K562 (cell line): ENCODE data around the gene CDCA5. TPM values are rescaled to one million over a fixed set of nuclear protein-coding genes. Genes with fewer than 3 reads are reported as not detected.

Experiments used
- ATAC-seq: fragments of 200-7000 bp; cut with Tn5 transposase; 3 replicates; pipeline ENCODE4 v1.9.1; 2020; ENCODE audit warnings: moderate library complexity
- BruUV-seq: library from RNA; stranded (reverse); fragments of 400-500 nt; replicated peaks from 2 replicates; lab custom pipeline; 2021; lab: Mats Ljungman, UMichigan
- CTCF ChIA-PET: fragments of 300-600 bp; formaldehyde crosslinking; extraction: SDS; loops from one replicate; lab custom pipeline; 2021; ENCODE audit warnings: low intra/inter-chr PET ratio; lab: Yijun Ruan, JAX
- POLR2A ChIA-PET: fragments of 300-600, 350-650 bp; sonication (Branson Sonifier 250); formaldehyde crosslinking; extraction: SDS; loops from one replicate; lab custom pipeline; 2021; ENCODE audit warnings: antibody characterized with exemption, inconsistent platforms; lab: Yijun Ruan, JAX
- DNase-seq, 4 experiments: peaks; one replicate each; pipeline versions ENCODE4 v3.0.0 to v3.0.0-alpha.2; 2011 to 2018; ENCODE audit warnings: low spot score in 3 of 4, mixed read lengths in 3 of 4; ENCODE audit errors: extremely low read depth in 1 of 4
- FAIRE-seq: peaks from 2 replicates; lab custom pipeline; 2011; peaks lifted over from hg19 to GRCh38; lab: Jason Lieb, UNC
- H2AFZ ChIP-seq: 2 replicates; pipeline ENCODE4 v1.6.0; 2011; ENCODE audit warnings: low read depth, low read length, control low read depth, inconsistent platforms
- H3K27ac ChIP-seq: fragments of 200-600 bp; 3 replicates; pipeline ENCODE4 v1.8.0; 2011; ENCODE audit warnings: low read depth, mild to moderate bottlenecking, control low read depth, inconsistent platforms, low read length, moderate library complexity, mixed read lengths; ENCODE audit errors: extremely low read depth
- H3K27me3 ChIP-seq, 2 experiments: fragments of 300-600 bp in 1 of 2; 2 replicates in 1 of 2; 3 replicates in 1 of 2; pipeline versions ENCODE4 v1.6.0 to v1.8.0; 2011; ENCODE audit warnings: inconsistent platforms in 2 of 2, low read length in 2 of 2, mild to moderate bottlenecking in 1 of 2, mixed read lengths in 1 of 2, moderate library complexity in 1 of 2; ENCODE audit not compliant: control insufficient read depth in 2 of 2, insufficient read depth in 2 of 2
- H3K36me3 ChIP-seq: fragments of 300-600 bp; 3 replicates; pipeline ENCODE4 v1.8.0; 2011; ENCODE audit warnings: mild to moderate bottlenecking, low read length, inconsistent platforms; ENCODE audit not compliant: control insufficient read depth, insufficient read depth
- H3K4me1 ChIP-seq, 2 experiments: fragments of 200-600 bp in 1 of 2; replicated peaks in 1 of 2; 2 replicates in 1 of 2; 3 replicates in 1 of 2; pipeline versions ENCODE4 v1.5.1 to v1.8.0; 2011; ENCODE audit warnings: inconsistent platforms in 2 of 2, low read length in 2 of 2, mild to moderate bottlenecking in 1 of 2, mixed read lengths in 1 of 2, moderate library complexity in 1 of 2; ENCODE audit not compliant: control insufficient read depth in 2 of 2, insufficient read depth in 2 of 2
- H3K4me2 ChIP-seq: 2 replicates; pipeline ENCODE4 v1.6.1; 2011; ENCODE audit warnings: low read length, control low read depth, inconsistent platforms, mixed read lengths; ENCODE audit not compliant: insufficient read depth
- H3K4me3 ChIP-seq: fragments of 200-600 bp; sonication (generic), shearing (Covaris generic); 2 replicates; pipeline ENCODE4 v1.5.1; 2016; ENCODE audit warnings: control low read depth, inconsistent platforms
- H3K79me2 ChIP-seq: fragments of 200-600 bp; 3 replicates; pipeline ENCODE4 v1.8.0; 2011; ENCODE audit warnings: low read length, inconsistent platforms; ENCODE audit not compliant: control insufficient read depth, insufficient read depth
- H3K9ac ChIP-seq, 2 experiments: 2 replicates each; pipeline versions ENCODE4 v1.6.0 to v1.6.1; 2011; ENCODE audit warnings: low read depth in 2 of 2, low read length in 2 of 2, control low read depth in 1 of 2, inconsistent platforms in 1 of 2, mild to moderate bottlenecking in 1 of 2, mixed read lengths in 1 of 2; ENCODE audit not compliant: insufficient read depth in 1 of 2
- H3K9me1 ChIP-seq: one replicate; pipeline ENCODE4 v1.6.0; 2011; ENCODE audit warnings: inconsistent platforms, mild to moderate bottlenecking, low read length, moderate library complexity; ENCODE audit not compliant: control insufficient read depth, insufficient read depth
- H3K9me3 ChIP-seq: replicated peaks from 2 replicates; pipeline ENCODE4 v1.5.1; 2011; ENCODE audit warnings: low read depth, low read length, inconsistent platforms; ENCODE audit not compliant: control insufficient read depth, insufficient read depth
- H4K20me1 ChIP-seq: replicated peaks from 2 replicates; pipeline ENCODE4 v1.6.1; 2011; ENCODE audit warnings: low read length, inconsistent platforms, mixed read lengths; ENCODE audit not compliant: control insufficient read depth, insufficient read depth
- DDX20 ChIP-seq: fragments of 450-650 bp; IDR thresholded peaks from 2 replicates; pipeline ENCODE4 v1.6.1; 2016; ENCODE audit warnings: missing genetic modification characterization, low read depth, mild to moderate bottlenecking, missing compliant biosample characterization, moderate library complexity
- HOXB6 ChIP-seq: fragments of 250-450 bp; sonication (Bioruptor Pico); IDR thresholded peaks from 2 replicates; pipeline ENCODE4 v1.5.1; 2022; ENCODE audit warnings: mild to moderate bottlenecking, borderline replicate concordance
- LARP7 ChIP-seq: fragments of 450-650 bp; IDR thresholded peaks from 2 replicates; pipeline ENCODE4 v1.6.1; 2016
- NCOR1 ChIP-seq: fragments of 450-650 bp; IDR thresholded peaks from 2 replicates; pipeline ENCODE4 v1.6.1; 2016; ENCODE audit warnings: mild to moderate bottlenecking, moderate library complexity
- SMAD1 ChIP-seq: fragments of 150-350 bp; IDR thresholded peaks from 2 replicates; pipeline ENCODE4 v1.6.1; 2014; ENCODE audit warnings: low read length, low read depth; ENCODE audit not compliant: partially characterized antibody
- SRSF3 ChIP-seq: fragments of 200-400 bp; formaldehyde crosslinking; IDR thresholded peaks from 2 replicates; pipeline ENCODE4 v1.6.1; 2016; ENCODE audit warnings: mild to moderate bottlenecking, low read length, moderate library complexity; ENCODE audit not compliant: insufficient read depth
- ZNF133 ChIP-seq: fragments of 250-450 bp; sonication (Bioruptor Pico); IDR thresholded peaks from 2 replicates; pipeline ENCODE4 v1.4.0; 2020; ENCODE audit warnings: mild to moderate bottlenecking
- WGBS: fragments of 100-300 bp; shearing (Covaris generic); methylation state at CpG from one replicate; pipeline ENCODE4 v1.1.6; 2016; ENCODE audit warnings: low coverage, mixed read lengths; ENCODE audit not compliant: insufficient coverage; ENCODE audit errors: missing lambda C conversion rate; 5-methylcytosine and 5-hydroxymethylcytosine counted together
- in situ Hi-C: fragments of 300-500 bp; cut with MboI; formaldehyde crosslinking; loops from 4 replicates; pipeline ENCODE4 v1.15.0; 2018; ENCODE audit warnings: inconsistent platforms, mixed read lengths
- intact Hi-C: fragments of 100-400 bp; cut with micrococcal nuclease; formaldehyde crosslinking; loops from 2 replicates; pipeline ENCODE4 v1.14.2; 2022
- polyA plus RNA-seq, 8 experiments: library from polyadenylated mRNA; depleted of rRNA in 4 of 8; stranded (reverse) in 5 of 8; unstranded in 3 of 8; fragments of >200 nt; fragmentation: Nextera tagmentation in 2 of 8; fragmentation: Illumina TruSeq in 1 of 8; extraction: Ambion mirVana in 2 of 8; extraction: Trizol in 1 of 8; gene quantifications; 2 replicates each; pipeline versions ENCODE4 v1.2.1 to v1.2.3, GENCODE V29; 2011 to 2014; ENCODE audit warnings: inconsistent platforms in 1 of 8, missing spikeins in 1 of 8
- total RNA-seq, 7 experiments: library from RNA; depleted of rRNA in 6 of 7; stranded (reverse); fragments of >200 nt in 6 of 7; fragmentation: Illumina TruSeq in 2 of 7; extraction: Trizol in 2 of 7; gene quantifications; 2 replicates each; pipeline versions ENCODE4 v1.2.1 to v1.2.3, GENCODE V29; 2011 to 2021; ENCODE audit warnings: low replicate concordance in 1 of 7
- TF ChIP-seq, protein P1 (sequence below): sonication (generic); formaldehyde crosslinking; IDR thresholded peaks from 2 replicates; pipeline ENCODE4 v1.5.0; 2020; ENCODE audit warnings: missing genetic modification reagents
- TF ChIP-seq, protein P2 (sequence below), 2 experiments: fragments of 450-650 bp in 1 of 2; sonication (generic) in 1 of 2; formaldehyde crosslinking in 1 of 2; IDR thresholded peaks; 2 replicates each; pipeline versions ENCODE4 v1.7.1 to v1.9.0; 2016 to 2022; ENCODE audit warnings: inconsistent platforms in 1 of 2, mild to moderate bottlenecking in 1 of 2, missing genetic modification reagents in 1 of 2
- TF ChIP-seq, protein P3 (sequence below): fragments of 250-450 bp; sonication (Bioruptor Pico); IDR thresholded peaks from 2 replicates; pipeline ENCODE4 v1.8.0; 2022; ENCODE audit warnings: moderate library complexity, mild to moderate bottlenecking, inconsistent platforms

The CDCA5 gene
- total and polyA plus RNA-seq, 9 of the 15 experiments (the other 6 are each of a cell fraction or from before 2014, with no cell fraction given): 18.9 to 94.3 (median 64.6) TPM

DNA sequence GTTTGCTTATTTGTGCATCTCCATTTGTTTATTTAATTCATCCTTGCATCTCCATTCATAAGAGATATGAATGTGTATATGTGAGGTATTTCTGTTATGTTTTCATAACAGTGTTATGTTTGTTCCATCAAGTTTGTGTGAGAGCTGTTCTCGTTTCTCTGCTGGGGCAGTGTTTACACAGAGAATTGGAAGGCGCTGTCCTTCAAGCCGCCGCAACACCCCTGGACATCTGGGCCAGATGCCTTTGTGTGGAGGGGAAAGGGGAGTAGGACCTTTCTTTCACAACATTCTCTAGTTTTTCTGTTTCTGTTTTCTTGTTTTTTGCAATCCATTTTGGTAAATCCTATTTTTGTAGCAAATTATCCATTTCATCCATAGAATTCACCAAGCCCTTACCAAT is 20.8 kb upstream of the CDCA5 start:
- no peak for FAIRE-seq
- Histone ChIP-seq H3K27me3 (no peaks in the 10 kb centered on the region), H3K4me1 (peaks cover 0 to 8% of the 10 kb centered on the region in 2 experiments; a peak in 1 of 5 replicates), H3K9me3 (no peaks in the 10 kb centered on the region), H3K9me1 (no peaks in the 10 kb centered on the region)
- 70% methylated on average over 4 of the region's 4 CpGs for WGBS
- ChIA-PET POLR2A (interaction anchor here (1.2 kb wide), 1 partner anchor 8 kb away, joined by 5 read pairs; no protein-coding TSS in a partner anchor), CTCF (no interaction called here)
- BruUV-seq: no TSS peak
- TF ChIP-seq NCOR1 (no peak), SRSF3 (no peak), HOXB6 (CRISPR knock-in tag) (no peak), DDX20 (tag) (no peak), ZNF133 (no peak), SMAD1 (no peak), LARP7 (no peak)
- TF ChIP-seq, protein P1, sequence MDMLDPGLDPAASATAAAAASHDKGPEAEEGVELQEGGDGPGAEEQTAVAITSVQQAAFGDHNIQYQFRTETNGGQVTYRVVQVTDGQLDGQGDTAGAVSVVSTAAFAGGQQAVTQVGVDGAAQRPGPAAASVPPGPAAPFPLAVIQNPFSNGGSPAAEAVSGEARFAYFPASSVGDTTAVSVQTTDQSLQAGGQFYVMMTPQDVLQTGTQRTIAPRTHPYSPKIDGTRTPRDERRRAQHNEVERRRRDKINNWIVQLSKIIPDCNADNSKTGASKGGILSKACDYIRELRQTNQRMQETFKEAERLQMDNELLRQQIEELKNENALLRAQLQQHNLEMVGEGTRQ: no peak
- TF ChIP-seq, protein P2, sequence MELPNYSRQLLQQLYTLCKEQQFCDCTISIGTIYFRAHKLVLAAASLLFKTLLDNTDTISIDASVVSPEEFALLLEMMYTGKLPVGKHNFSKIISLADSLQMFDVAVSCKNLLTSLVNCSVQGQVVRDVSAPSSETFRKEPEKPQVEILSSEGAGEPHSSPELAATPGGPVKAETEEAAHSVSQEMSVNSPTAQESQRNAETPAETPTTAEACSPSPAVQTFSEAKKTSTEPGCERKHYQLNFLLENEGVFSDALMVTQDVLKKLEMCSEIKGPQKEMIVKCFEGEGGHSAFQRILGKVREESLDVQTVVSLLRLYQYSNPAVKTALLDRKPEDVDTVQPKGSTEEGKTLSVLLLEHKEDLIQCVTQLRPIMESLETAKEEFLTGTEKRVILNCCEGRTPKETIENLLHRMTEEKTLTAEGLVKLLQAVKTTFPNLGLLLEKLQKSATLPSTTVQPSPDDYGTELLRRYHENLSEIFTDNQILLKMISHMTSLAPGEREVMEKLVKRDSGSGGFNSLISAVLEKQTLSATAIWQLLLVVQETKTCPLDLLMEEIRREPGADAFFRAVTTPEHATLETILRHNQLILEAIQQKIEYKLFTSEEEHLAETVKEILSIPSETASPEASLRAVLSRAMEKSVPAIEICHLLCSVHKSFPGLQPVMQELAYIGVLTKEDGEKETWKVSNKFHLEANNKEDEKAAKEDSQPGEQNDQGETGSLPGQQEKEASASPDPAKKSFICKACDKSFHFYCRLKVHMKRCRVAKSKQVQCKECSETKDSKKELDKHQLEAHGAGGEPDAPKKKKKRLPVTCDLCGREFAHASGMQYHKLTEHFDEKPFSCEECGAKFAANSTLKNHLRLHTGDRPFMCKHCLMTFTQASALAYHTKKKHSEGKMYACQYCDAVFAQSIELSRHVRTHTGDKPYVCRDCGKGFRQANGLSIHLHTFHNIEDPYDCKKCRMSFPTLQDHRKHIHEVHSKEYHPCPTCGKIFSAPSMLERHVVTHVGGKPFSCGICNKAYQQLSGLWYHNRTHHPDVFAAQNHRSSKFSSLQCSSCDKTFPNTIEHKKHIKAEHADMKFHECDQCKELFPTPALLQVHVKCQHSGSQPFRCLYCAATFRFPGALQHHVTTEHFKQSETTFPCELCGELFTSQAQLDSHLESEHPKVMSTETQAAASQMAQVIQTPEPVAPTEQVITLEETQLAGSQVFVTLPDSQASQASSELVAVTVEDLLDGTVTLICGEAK (IDR thresholded peaks at IDR 0.05): no peak
- TF ChIP-seq, protein P2 (CRISPR knock-in tag; IDR thresholded peaks at IDR 0.05): no peak
- TF ChIP-seq, protein P3, sequence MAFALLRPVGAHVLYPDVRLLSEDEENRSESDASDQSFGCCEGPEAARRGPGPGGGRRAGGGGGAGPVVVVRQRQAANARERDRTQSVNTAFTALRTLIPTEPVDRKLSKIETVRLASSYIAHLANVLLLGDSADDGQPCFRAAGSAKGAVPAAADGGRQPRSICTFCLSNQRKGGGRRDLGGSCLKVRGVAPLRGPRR (CRISPR knock-in tag): no peak
- TF ChIP-seq, all 486 proteins: peak for 0
- Histone ChIP-seq H3K4me2 (no peak overlapping the region), H3K27ac (no peak overlapping the region), H2AFZ (no peak overlapping the region), H3K36me3 (peaks cover 34% of the 10 kb centered on the region; the same call in 2 of the 3 replicates), H4K20me1 (no peaks in the 10 kb centered on the region), H3K79me2 (peaks cover 5% of the 10 kb centered on the region; the same call in 1 of the 3 replicates), H3K9ac (no peak overlapping the region), H3K4me3 (no peak overlapping the region)
- intact Hi-C loops: no loop called here
- DNase-seq (no peak), ATAC-seq (no peak)
- in situ Hi-C loops: no loop called here
